BLaER1 (cell line): ENCODE measurements around the gene ZNF326.

ENCODE experiments used
- H3K27ac ChIP-seq: shearing (Covaris generic); formaldehyde crosslinking; 2 replicates; pipeline ENCODE4 v1.8.1; 2022
- H3K27me3 ChIP-seq: shearing (Covaris generic); formaldehyde crosslinking; 2 replicates; pipeline ENCODE4 v1.8.1; 2022
- H3K36me3 ChIP-seq: shearing (Covaris generic); formaldehyde crosslinking; 2 replicates; pipeline ENCODE4 v1.8.1; 2022
- H3K4me1 ChIP-seq: shearing (Covaris generic); formaldehyde crosslinking; 2 replicates; pipeline ENCODE4 v1.8.1; 2022
- H3K4me2 ChIP-seq: shearing (Covaris generic); formaldehyde crosslinking; 2 replicates; pipeline ENCODE4 v1.8.1; 2022
- H3K4me3 ChIP-seq: shearing (Covaris generic); formaldehyde crosslinking; 2 replicates; pipeline ENCODE4 v1.8.1; 2022
- H3K9ac ChIP-seq: shearing (Covaris generic); formaldehyde crosslinking; 2 replicates; pipeline ENCODE4 v1.8.1; 2022
- H3K9me3 ChIP-seq: shearing (Covaris generic); formaldehyde crosslinking; 2 replicates; pipeline ENCODE4 v1.8.1; 2022
- H4K20me1 ChIP-seq: shearing (Covaris generic); formaldehyde crosslinking; 2 replicates; pipeline ENCODE4 v1.8.1; 2022
- Cebpa-rat ChIP-seq: shearing (Covaris generic); IDR thresholded peaks from 2 replicates; pipeline ENCODE4 v1.8.1; 2022

ZNF326 gene

GRCh38 chr1:89986020-89986419, 8.9 kb upstream of the ZNF326 start:
- peaks cover 6% of the 10 kb centered on the region; the same call in 1 of the 2 replicates for H3K9me3 ChIP-seq
- H3K36me3 ChIP-seq: no peaks in the 10 kb centered on the region
- peak overlapping the region; percentile 17; the same call in 1 of the 2 replicates for H3K4me2 ChIP-seq
- H3K27me3 ChIP-seq: no peaks in the 10 kb centered on the region
- no peaks in the 10 kb centered on the region for H4K20me1 ChIP-seq
- TF ChIP-seq Cebpa-rat: no peak
- peaks cover 17% of the 10 kb centered on the region for H3K4me1 ChIP-seq
- no peak overlapping the region for H3K27ac ChIP-seq
- no peak overlapping the region for H3K9ac ChIP-seq
- H3K4me3 ChIP-seq: no peak overlapping the region

GRCh38 chr1:89987159-89987819, 7.6 kb upstream of the ZNF326 start:
- Histone ChIP-seq H3K9me3 (peaks cover 6% of the 10 kb centered on the region; the same call in 1 of the 2 replicates), H3K27ac (no peak overlapping the region), H4K20me1 (no peaks in the 10 kb centered on the region), H3K4me2 (peak overlapping the region; percentile 3; the same call in 1 of the 2 replicates), H3K4me3 (no peak overlapping the region), H3K4me1 (peaks cover 17% of the 10 kb centered on the region), H3K27me3 (no peaks in the 10 kb centered on the region), H3K36me3 (no peaks in the 10 kb centered on the region), H3K9ac (no peak overlapping the region)
- TF ChIP-seq Cebpa-rat: no peak

- no peak for TF ChIP-seq Cebpa-rat
- H3K27me3 ChIP-seq: no peaks in the 10 kb centered on the region
These were observed 5.8 kb upstream of the ZNF326 start for GRCh38 chr1:89989099-89989498.

GRCh38 chr1:89989799-89990198, 5.1 kb upstream of the ZNF326 start:
- Histone ChIP-seq H3K27me3 (no peaks in the 10 kb centered on the region), H3K4me1 (peaks cover 25% of the 10 kb centered on the region), H3K9me3 (0 out of 2 replicates have a peak, but pooled peaks cover 1% of the 10 kb centered on the region), H3K9ac (no peak overlapping the region), H3K4me2 (no peak overlapping the region), H3K4me3 (no peak overlapping the region), H4K20me1 (no peaks in the 10 kb centered on the region), H3K27ac (no peak overlapping the region), H3K36me3 (no peaks in the 10 kb centered on the region)
- no peak for TF ChIP-seq Cebpa-rat

More at GRCh38 chr1:89989099-89989498, 5.8 kb upstream of the ZNF326 start:
- no peak overlapping the region for H3K4me3 ChIP-seq
- H4K20me1 ChIP-seq: no peaks in the 10 kb centered on the region
- H3K4me1 ChIP-seq: peaks cover 19% of the 10 kb centered on the region
- no peak overlapping the region for H3K4me2 ChIP-seq
- no peaks in the 10 kb centered on the region for H3K36me3 ChIP-seq
- peaks cover 6% of the 10 kb centered on the region; the same call in 1 of the 2 replicates for H3K9me3 ChIP-seq
- H3K27ac ChIP-seq: no peak overlapping the region
- no peak overlapping the region for H3K9ac ChIP-seq

- H3K4me3 ChIP-seq: no peak overlapping the region
- H3K9ac ChIP-seq: no peak overlapping the region
- H3K9me3 ChIP-seq: no peaks in the 10 kb centered on the region
- no peaks in the 10 kb centered on the region for H3K27me3 ChIP-seq
- no peak overlapping the region for H3K4me2 ChIP-seq
- peaks cover 10% of the 10 kb centered on the region for H4K20me1 ChIP-seq
- no peak overlapping the region for H3K27ac ChIP-seq
- peaks cover 19% of the 10 kb centered on the region for H3K4me1 ChIP-seq
- no peaks in the 10 kb centered on the region for H3K36me3 ChIP-seq
- no peak for TF ChIP-seq Cebpa-rat
These were observed 3.7 kb upstream of the ZNF326 start for GRCh38 chr1:89990976-89991831.

- H3K4me2 ChIP-seq: no peak overlapping the region
- no peaks in the 10 kb centered on the region for H3K27me3 ChIP-seq
- H3K27ac ChIP-seq: no peak overlapping the region
- H3K4me1 ChIP-seq: peaks cover 33% of the 10 kb centered on the region
- no peak for TF ChIP-seq Cebpa-rat
- H4K20me1 ChIP-seq: peaks cover 33% of the 10 kb centered on the region
- peaks cover 3% of the 10 kb centered on the region; the same call in 1 of the 2 replicates for H3K36me3 ChIP-seq
- H3K9ac ChIP-seq: no peak overlapping the region
- H3K9me3 ChIP-seq: no peaks in the 10 kb centered on the region
- H3K4me3 ChIP-seq: no peak overlapping the region
These were observed 1.4 kb upstream of the ZNF326 start for GRCh38 chr1:89993541-89993940.

- H4K20me1 ChIP-seq: peaks cover 41% of the 10 kb centered on the region
- H3K27me3 ChIP-seq: no peaks in the 10 kb centered on the region
- no peak for TF ChIP-seq Cebpa-rat
- H3K4me1 ChIP-seq: peaks cover 36% of the 10 kb centered on the region
- peak overlapping the region; percentile 98 for H3K27ac ChIP-seq
- H3K4me2 ChIP-seq: peak overlapping the region; percentile 70
- H3K9ac ChIP-seq: peak overlapping the region; percentile 99; the same call in 1 of the 2 replicates
- H3K9me3 ChIP-seq: no peaks in the 10 kb centered on the region
- peak overlapping the region; percentile 91 for H3K4me3 ChIP-seq
- H3K36me3 ChIP-seq: peaks cover 6% of the 10 kb centered on the region; the same call in 1 of the 2 replicates
These were observed 592 bp upstream of the ZNF326 start for GRCh38 chr1:89994231-89994804.

- Histone ChIP-seq H3K9ac (peak overlapping the region; percentile 99), H3K4me3 (peak overlapping the region; percentile 91), H3K4me2 (peak overlapping the region; percentile 93), H3K9me3 (no peaks in the 10 kb centered on the region), H4K20me1 (peaks cover 56% of the 10 kb centered on the region), H3K27me3 (no peaks in the 10 kb centered on the region), H3K4me1 (peaks cover 47% of the 10 kb centered on the region), H3K36me3 (peaks cover 21% of the 10 kb centered on the region), H3K27ac (peak overlapping the region; percentile 98)
- TF ChIP-seq Cebpa-rat: no peak
These were observed 914 bp downstream of the ZNF326 start for GRCh38 chr1:89995598-89996449.
